Amniotic stem cell (primary cell): Measurements from ENCODE around the gene CLCN7.
"Not testable (repeated sequence)": the region's sequence is repeated elsewhere in the genome, so short reads cannot be mapped to it uniquely, and the experiment has no call there.

Source experiments
- DNase-seq: peaks from one replicate; lab custom pipeline; 2025; lab: John Stamatoyannopoulos, UW

The CLCN7 gene

DNA sequence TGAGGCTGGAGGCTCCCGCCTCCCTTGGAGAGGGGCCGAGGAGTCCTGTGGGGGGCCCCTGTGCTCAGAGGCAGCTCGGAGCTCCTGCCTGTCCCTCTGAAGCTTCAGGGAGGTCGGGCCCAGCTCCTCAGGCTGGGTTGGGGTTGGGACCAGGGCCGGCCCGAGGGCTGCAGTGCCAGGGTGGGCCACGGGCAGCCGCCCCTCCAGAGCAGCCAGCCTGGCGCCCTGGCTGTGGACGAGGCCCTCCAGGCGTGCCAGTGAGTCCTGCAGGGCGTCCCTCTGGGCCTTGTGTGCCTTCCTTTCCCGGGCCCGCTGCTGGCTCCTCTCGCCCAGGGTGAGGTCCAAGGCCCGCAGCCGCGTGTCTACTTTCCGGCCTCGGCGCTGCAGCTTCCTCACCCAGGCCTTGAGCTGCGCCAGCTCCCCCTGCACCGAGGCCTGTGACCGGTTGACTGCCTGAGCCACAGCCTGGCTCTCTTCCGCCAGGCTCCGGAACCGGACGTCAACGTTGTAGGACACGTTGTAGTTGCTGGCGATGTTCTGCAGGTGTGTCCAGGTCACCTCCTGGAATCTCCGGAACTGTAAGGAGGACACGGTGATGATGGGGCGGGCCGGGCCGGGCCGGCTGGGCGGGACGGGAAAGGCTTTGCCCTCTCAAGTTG is 12.7 kb upstream of the CLCN7 start:
- DNase-seq: no peak

GRCh38 chr16:1486551-1487390 is 11.9 kb upstream of the CLCN7 start:
- DNase-seq: no peak

DNA sequence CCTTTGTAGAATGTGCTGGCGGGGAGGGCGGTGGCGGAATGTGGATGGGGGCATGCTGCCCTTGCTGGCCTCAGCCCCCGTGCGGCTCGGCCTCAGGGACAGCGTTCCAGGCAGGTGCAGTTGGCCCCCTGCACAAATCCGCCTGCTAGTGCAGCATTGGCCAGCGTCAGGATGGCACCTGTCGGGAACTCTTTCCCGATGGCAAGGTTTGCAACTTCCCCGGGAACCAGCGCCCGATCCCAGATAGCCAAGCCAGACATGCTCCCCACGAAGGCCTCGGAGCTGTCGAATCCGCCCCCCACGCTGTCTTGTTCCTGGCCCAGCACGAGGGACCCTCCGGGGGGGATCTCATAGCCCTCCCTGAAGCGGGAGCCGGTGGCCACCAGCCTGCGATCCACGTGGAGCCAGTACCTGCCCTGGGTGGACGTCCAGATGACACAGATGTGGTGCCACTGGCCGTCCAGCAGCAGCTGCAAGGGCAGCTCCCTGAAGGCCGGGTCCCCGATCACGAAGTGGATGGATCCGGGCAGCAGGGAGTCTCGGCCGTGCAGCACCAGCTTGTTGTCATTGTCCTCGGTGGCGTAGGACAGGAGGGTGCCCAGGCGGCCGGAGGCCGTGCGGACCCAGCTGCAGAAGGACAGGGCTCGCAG is 11.1 kb upstream of the CLCN7 start:
- DNase-seq: no peak

DNA sequence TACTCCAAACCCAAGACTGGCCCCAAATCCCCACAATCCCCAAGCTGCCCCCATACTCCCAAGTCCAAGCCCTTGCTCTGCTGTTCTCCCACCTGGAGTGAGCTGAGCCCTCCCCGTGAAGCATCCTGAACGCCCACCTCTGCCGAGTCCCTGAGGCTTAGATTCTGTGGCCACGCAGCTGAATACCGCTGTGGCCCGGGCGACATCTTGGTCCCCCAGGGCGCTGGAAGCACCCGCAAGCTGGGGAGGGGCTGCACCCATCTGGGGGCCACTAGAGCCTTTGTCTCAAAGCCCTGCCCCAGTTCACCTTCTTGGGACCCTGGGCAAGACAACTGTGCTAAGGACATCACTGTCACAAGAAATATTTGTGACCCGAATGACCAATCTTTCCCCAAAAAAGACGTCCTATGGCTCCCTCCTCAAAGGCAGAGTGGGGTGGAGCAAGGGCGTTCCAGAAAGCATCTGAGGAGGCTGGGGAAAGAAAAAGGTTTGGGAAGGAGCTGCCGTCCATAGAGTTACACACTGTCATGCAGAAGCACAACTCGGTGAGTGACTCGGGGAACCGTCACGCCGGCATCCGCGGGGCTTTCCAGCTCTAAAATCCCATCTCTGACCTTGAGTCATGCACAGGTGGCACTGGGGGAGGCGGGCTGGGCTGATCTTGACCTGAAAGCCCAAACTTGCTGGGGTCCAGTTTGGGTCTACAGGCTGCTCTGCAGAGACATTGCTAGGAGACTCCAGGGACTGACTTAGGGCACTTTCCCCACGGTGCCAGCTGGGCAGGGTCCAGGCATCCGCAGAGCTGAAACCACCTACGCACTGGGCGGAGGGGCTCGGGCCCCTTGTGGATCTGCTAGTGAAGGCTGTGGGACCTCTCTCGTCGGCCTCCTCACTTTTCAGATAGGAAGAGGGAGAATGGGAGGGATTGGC is 7.3 kb upstream of the CLCN7 start:
- no peak for DNase-seq

DNA sequence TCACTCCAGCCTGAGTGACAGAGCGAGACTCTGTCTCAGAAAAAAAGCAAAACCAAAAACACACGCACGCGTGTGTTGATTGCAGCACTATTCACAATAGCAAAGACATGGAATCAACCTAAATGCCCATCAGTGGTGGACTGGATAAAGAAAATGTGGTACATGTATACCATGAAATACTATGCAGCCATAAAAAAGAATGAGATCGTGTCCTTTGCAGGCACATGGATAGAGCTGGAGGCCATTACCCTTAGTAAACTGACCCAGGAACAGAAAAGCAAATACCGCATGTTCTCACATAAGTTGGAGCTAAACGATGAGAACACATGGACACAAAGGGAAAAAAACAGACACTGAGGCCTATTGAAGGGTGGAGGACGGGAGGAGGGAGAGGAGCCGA is 4.1 kb upstream of the CLCN7 start:
- DNase-seq: not testable (repeated sequence)

DNA sequence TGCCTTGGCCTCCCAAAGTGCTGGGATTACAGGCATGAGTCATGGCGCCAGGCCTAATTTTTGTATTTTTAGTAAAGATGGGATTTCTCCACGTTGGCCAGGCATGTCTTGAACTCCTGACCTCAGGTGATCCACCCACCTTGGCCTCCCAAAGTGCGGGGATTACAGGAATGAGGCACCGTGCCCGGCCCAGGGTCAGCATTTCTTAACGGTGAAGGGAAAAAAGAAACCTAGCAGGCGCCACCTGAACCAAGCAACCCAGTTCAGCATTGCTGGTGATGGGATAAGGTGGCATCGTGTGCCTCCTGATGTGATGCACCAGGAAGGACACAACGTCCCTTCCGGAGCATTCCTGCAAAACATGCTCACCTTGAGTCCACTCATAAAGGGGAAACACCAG is 2.2 kb upstream of the CLCN7 start:
- no peak for DNase-seq

DNA sequence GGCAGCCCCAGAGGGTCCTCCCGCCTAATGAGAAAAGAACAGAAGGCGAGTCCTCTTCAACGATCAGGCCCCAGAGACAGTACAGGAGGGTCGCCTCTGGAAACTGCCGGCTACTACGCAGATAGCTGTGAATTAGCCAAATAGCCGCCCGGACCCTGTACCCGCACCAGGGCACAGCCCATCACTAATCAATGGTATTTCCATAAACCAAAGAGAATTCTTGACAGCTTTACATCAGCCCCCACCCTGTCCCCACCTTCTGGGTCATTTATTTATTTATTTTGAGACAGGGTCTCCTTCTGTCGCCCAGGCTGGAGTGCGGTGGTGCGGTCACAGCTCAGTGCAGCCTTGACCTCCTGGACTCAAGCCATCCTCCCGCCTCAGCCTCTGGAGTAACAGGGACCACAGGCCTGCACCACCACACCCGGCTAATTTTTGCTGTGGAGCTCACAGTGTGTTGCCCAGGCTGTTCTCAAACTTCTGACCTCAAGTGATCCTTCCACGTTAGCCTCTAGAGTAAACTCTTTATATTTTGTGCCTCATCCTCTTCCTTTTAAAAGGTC is 805 bp upstream of the CLCN7 start:
- no peak for DNase-seq

DNA sequence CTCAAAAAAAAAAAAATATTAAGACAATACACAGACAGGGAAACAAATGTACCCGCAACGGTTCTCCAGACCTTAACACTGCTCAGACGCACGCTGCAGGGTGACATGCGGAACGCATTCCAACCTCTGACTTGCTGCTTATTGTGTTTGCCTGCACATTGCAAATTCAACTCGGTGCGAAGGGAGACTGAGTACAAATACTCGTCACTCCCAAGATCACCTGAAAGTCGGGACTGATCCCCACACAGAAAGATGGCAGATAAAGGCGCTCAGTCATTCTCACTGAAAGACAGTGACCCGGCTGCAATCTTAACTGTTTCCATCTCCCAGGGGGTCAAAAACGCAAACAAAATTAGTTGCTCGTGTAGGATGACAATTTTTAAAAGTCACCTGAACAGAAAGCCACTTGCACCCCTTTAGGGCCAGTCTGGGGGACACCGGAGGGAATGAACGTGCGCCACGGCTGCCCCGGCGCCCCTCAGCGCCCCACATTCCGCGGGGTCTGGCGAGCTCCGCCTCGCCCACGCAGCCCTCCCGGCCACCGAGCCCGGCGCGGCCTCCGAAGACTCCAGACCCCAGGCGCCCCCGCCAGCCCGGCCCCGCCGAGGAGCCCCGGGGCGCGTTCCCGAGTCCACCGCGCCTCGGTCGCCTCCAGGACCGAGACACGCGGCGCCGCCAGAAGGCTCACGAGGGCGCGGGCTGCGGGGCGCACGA is 589 bp downstream of the CLCN7 start:
- DNase-seq: no peak

GRCh38 chr16:1472974-1473373 is 1.9 kb downstream of the CLCN7 start:
- DNase-seq: no peak

GRCh38 chr16:1471569-1472194 is 3.1 kb downstream of the CLCN7 start:
- no peak for DNase-seq

DNA sequence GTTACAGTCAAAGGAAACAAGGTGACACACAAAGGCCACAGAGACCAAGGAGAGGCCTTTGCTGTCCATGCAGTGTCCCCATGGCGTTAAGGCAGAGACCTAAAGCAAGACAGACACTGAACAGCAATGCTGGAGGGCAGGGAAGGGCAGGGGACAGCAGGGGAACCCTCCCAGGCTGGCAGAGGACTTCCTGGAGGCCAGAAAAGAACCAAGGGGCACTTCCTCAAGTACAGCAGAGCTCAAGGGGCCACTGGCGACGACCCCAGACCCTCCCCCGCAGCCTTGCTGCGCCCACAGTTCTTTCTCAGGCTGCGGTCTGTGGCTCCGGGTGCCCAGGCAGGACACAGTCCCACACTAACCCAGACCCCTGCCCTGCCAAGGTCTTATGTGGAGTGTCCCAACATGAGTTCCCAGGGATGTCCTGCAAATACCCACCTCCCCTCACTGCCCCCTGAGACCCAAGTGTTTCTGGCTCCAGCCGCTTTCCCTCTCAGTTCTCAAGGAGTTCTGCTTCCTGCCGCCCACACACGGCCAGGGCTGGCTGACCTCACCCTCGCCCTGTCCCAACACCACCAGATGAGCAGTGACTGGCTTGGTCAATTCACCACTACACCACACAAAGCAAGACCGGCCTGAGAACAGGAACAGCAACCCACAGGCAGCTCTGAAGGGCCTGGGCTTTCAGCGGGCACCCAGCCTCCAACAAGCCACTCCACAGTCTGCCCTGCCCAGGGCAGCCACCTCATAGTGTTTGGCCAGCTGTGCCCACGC is 4.2 kb downstream of the CLCN7 start:
- DNase-seq: no peak

GRCh38 chr16:1469693-1470201 is 5.1 kb downstream of the CLCN7 start:
- no peak for DNase-seq

GRCh38 chr16:1469141-1469540 is 5.7 kb downstream of the CLCN7 start:
- not testable (repeated sequence) for DNase-seq

- no peak for DNase-seq
Observed at GRCh38 chr16:1468426-1468810, 6.4 kb downstream of the CLCN7 start.

DNA sequence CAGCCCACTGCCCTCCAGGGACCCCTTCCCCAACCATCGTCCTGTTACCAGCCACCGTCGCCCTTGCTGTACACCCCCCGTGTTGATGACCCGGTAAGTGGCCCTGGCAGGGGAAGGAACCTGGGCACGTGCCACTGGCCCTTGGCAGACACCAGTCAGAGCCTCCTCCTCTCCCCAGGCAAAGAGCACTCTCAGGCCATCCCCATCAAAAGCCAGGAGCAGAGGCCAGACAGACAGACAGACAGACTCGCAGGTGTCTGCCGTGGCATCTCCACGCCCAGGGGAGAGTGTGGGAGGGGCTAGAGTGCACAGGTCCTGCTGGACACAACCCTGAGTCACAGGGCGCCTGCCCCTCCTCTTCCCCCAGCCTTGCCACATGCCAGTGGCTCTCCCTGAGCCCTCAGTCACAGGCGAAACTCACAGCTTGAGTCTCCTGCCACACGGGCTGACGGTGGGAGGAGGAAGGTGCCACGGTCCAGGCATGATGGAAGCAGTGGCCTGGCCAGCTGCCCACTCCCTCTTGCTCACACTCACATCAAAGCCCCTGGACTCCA is 7.8 kb downstream of the CLCN7 start:
- DNase-seq: no peak

DNA sequence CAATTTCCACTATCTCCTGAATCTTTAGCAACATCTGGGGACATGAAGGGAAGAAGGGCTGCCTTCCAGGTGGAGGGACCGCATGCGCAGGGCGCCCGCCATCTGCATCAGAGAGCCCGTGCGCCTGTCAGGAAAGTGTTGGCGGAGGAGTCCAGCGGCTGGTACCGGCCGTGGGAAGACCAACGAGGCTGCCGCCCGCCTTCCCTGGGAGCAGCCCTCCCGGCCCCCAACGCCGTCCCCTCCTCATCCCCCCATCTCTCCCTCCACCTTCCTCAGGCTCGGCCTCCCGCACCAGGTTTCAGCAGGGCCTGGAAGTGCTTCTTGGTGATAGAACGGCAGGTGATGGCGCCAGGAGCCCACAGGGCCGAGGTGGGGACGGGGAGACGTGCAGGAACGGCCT is 8.8 kb downstream of the CLCN7 start:
- DNase-seq: no peak

DNA sequence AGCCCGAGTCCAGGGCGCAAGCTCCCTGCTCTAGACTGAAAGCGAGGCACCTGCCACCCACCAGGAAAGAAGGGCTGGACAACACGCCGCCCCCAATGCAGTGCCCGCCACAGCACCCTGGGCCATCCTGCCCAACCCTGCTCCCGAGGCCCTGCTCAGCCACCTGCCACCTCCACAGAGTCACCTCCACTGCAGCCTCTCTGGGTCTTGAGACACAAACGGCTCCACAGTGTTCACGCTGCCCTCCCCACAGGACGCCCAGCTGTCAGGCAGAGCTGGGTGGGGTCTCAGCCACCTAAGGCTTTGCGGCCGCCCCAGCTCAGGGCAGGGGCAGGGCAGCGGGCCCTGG is 9.3 kb downstream of the CLCN7 start:
- DNase-seq: no peak

DNA sequence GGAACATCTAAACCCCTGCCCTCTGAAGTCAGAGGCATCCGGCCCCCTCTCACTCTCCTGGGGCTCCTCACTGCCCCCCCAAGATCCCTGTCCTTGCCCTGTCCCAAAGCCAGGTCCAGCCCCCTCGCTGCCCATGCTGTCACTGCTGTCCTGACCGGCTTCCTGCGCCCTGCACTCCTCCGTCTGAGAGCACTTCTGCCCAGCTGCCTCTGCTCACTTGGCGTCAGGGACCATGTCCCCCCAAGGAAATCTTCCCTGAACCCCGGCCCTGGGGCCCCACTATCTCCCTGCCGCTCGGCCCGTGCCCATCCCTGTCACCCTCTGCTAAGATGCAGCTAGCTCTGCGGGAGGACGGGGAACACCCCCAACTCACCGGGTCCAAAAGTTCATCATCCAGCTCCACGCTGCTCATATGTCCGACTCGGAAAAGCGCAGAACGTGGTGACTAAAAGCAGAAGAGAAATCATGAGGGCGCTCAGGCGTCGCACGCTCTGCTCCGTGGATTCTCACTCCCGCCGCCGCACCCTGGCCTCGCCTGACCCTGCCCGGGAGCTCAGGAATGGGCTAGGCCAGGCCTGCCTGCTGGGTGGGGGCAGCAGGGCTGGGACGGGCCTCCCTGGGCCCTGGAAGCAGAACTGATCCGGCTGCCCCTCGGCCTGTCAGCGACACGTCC is 9.8 kb downstream of the CLCN7 start:
- no peak for DNase-seq
